ENCODE data around the gene ERMARD.

DNA sequence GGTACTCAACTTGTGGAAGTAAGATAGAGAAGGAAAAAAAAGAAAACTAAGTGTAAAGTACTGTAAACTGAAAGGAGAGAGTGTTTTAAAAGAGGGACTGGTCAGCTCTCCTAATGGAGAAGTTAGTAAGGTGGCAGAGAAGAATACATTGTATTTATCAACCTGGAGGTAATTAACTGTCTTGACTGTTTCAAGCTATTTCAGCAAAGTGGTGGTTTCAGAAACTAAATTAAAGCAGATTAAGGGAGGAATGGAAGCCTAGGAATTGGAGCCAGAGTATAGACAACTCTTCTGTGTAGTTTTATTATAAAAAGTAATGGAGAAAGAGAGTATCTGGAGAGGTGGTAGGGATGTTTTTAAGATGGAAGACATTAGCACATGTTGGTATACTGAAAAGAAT is 24.5 kb upstream of the ERMARD start:
- TF ChIP-seq, protein P1, sequence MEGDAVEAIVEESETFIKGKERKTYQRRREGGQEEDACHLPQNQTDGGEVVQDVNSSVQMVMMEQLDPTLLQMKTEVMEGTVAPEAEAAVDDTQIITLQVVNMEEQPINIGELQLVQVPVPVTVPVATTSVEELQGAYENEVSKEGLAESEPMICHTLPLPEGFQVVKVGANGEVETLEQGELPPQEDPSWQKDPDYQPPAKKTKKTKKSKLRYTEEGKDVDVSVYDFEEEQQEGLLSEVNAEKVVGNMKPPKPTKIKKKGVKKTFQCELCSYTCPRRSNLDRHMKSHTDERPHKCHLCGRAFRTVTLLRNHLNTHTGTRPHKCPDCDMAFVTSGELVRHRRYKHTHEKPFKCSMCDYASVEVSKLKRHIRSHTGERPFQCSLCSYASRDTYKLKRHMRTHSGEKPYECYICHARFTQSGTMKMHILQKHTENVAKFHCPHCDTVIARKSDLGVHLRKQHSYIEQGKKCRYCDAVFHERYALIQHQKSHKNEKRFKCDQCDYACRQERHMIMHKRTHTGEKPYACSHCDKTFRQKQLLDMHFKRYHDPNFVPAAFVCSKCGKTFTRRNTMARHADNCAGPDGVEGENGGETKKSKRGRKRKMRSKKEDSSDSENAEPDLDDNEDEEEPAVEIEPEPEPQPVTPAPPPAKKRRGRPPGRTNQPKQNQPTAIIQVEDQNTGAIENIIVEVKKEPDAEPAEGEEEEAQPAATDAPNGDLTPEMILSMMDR (conservative IDR thresholded peaks at IDR 0.05; ENCODE audit: low read depth, low read length) = no peak
- no peak for TF ChIP-seq EZH2 (IDR thresholded peaks at IDR 0.05; ENCODE audit: borderline replicate concordance, low read depth, low read length, poor library complexity, severe bottlenecking)
